ENCODE data around the gene ALAS1.

ALAS1 gene

GRCh38 chr3:52221141-52221562, 23.2 kb downstream of the ALAS1 start:
- DNase-seq (ENCODE audit: low spot score), result no peak

GRCh38 chr3:52221563-52222318, 23.8 kb downstream of the ALAS1 start:
- no peak for DNase-seq (ENCODE audit: low spot score)

- DNase-seq (ENCODE audit: low spot score), result no peak
These were observed 24.6 kb downstream of the ALAS1 start for GRCh38 chr3:52222319-52223221.

- no peak for DNase-seq (ENCODE audit: low spot score)
These were observed 25.8 kb downstream of the ALAS1 start for GRCh38 chr3:52223449-52224408.

- no peak for DNase-seq (ENCODE audit: low spot score)
These were observed 27.7 kb downstream of the ALAS1 start, which contains the start of gene TLR9 for GRCh38 chr3:52225452-52226228. TLR9 (minus strand) TSS chr3:52225645; CDS start chr3:52225529, 116 bp downstream.

GRCh38 chr3:52226229-52226817, 28.4 kb downstream of the ALAS1 start:
- DNase-seq (ENCODE audit: low spot score), result no peak

- DNase-seq (ENCODE audit: low spot score), result no peak
These were observed 29.2 kb downstream of the ALAS1 start for GRCh38 chr3:52227117-52227516.

GRCh38 chr3:52227766-52228165, 29.8 kb downstream of the ALAS1 start:
- DNase-seq (ENCODE audit: low spot score), result no peak

- no peak for DNase-seq (ENCODE audit: low spot score)
These were observed 30.3 kb downstream of the ALAS1 start for GRCh38 chr3:52228266-52228665.

- DNase-seq (ENCODE audit: low spot score), result no peak
These were observed 30.9 kb downstream of the ALAS1 start for GRCh38 chr3:52228751-52229291.

- DNase-seq (ENCODE audit: low spot score), result no peak
These were observed 31.7 kb downstream of the ALAS1 start for GRCh38 chr3:52229656-52230055.

- DNase-seq (ENCODE audit: low spot score), result no peak
These were observed 32.5 kb downstream of the ALAS1 start for GRCh38 chr3:52230461-52230860.

- no peak for DNase-seq (ENCODE audit: low spot score)
These were observed 33.0 kb downstream of the ALAS1 start for GRCh38 chr3:52230889-52231499.

- DNase-seq (ENCODE audit: low spot score), result peak; percentile 91
These were observed 33.7 kb downstream of the ALAS1 start for GRCh38 chr3:52231502-52232278.

GRCh38 chr3:52232279-52233107, 34.5 kb downstream of the ALAS1 start:
- DNase-seq (ENCODE audit: low spot score), result no peak

GRCh38 chr3:52233108-52233591, 35.2 kb downstream of the ALAS1 start:
- DNase-seq (ENCODE audit: low spot score), result no peak

- no peak for DNase-seq (ENCODE audit: low spot score)
These were observed 36.0 kb downstream of the ALAS1 start for GRCh38 chr3:52233968-52234367.

Data from hematopoietic multipotent progenitor cell treated with erythropoietin and hydrocortisone succinate and interleukin-3 and kit ligand, for 17 days (in vitro differentiated cells).